Measurements from ENCODE around the gene ZNF774.

GRCh38 chr15:90320885-90321278, 31.2 kb upstream of the ZNF774 start:
- TF ChIP-seq CTCF (IDR thresholded peaks at IDR 0.05; ENCODE audit: insufficient read depth, low read depth, low read length) (no peak), EZH2 (IDR thresholded peaks at IDR 0.05; ENCODE audit: insufficient read depth, low read length) (no peak)

Data from astrocyte (in vitro differentiated cells and primary cell).